CD14-positive monocyte (primary cell): ENCODE measurements around the gene OR8G5. TPM values are rescaled to one million over a fixed set of nuclear protein-coding genes. Genes with fewer than 3 reads are reported as not detected.
"Not testable (repeated sequence)": the region's sequence is repeated elsewhere in the genome, so short reads cannot be mapped to it uniquely, and the experiment has no call there.

Experiments used
- DNase-seq, 3 donors: peaks; one replicate each; pipeline ENCODE4 v3.0.0-alpha.2; 2011 to 2022
- H2AFZ ChIP-seq: 2 replicates; pipeline ENCODE4 v1.6.0; 2012; ENCODE audit warnings: mild to moderate bottlenecking, low read depth, low read length, inconsistent platforms; ENCODE audit not compliant: insufficient read depth, poor library complexity, severe bottlenecking
- H3K27ac ChIP-seq, 2 donors: 1 replicate in 1 of 2; 2 replicates in 1 of 2; pipeline ENCODE4 v1.5.1; 2012 to 2013; ENCODE audit warnings: low read length in 2 of 2, control low read depth in 1 of 2, inconsistent platforms in 1 of 2, low read depth in 1 of 2, mild to moderate bottlenecking in 1 of 2
- H3K27me3 ChIP-seq, 2 donors: one replicate each; pipeline versions ENCODE4 v1.6.0 to v1.6.1; 2011 to 2013; ENCODE audit warnings: low read length in 2 of 2; ENCODE audit not compliant: control insufficient read depth in 2 of 2, insufficient read depth in 2 of 2
- H3K36me3 ChIP-seq, 2 donors: replicated peaks in 1 of 2; 1 replicate in 1 of 2; 2 replicates in 1 of 2; pipeline versions ENCODE4 v1.5.1 to v1.6.1; 2012 to 2013; ENCODE audit warnings: low read length in 2 of 2, control low read depth in 1 of 2, inconsistent platforms in 1 of 2, mild to moderate bottlenecking in 1 of 2; ENCODE audit not compliant: insufficient read depth in 2 of 2, control insufficient read depth in 1 of 2
- H3K4me1 ChIP-seq, 2 donors: 1 replicate in 1 of 2; 2 replicates in 1 of 2; pipeline versions ENCODE4 v1.5.1 to v1.6.1; 2012 to 2013; ENCODE audit warnings: low read length in 2 of 2, control low read depth in 1 of 2, inconsistent platforms in 1 of 2, mild to moderate bottlenecking in 1 of 2, moderate library complexity in 1 of 2; ENCODE audit not compliant: insufficient read depth in 2 of 2, control insufficient read depth in 1 of 2
- H3K4me2 ChIP-seq: replicated peaks from 2 replicates; pipeline ENCODE3; 2012; ENCODE audit warnings: low read length, moderate library complexity, mild to moderate bottlenecking; ENCODE audit not compliant: poor library complexity, severe bottlenecking; ENCODE audit errors: extremely low read depth
- H3K4me3 ChIP-seq, 3 experiments: fragments of 200-600 bp in 1 of 3; sonication (generic) in 1 of 3; replicated peaks in 1 of 3; 1 replicate in 2 of 3; 2 replicates in 1 of 3; pipeline ENCODE4 v1.5.1; 2011 to 2013; ENCODE audit warnings: low read length in 3 of 3, mild to moderate bottlenecking in 3 of 3, control low read depth in 2 of 3, low read depth in 2 of 3, inconsistent platforms in 1 of 3, moderate library complexity in 1 of 3
- H3K79me2 ChIP-seq: 2 replicates; pipeline ENCODE4 v1.6.0; 2012; ENCODE audit warnings: mild to moderate bottlenecking, control low read depth, inconsistent platforms, low read length, moderate library complexity; ENCODE audit not compliant: insufficient read depth
- H3K9ac ChIP-seq: 2 replicates; pipeline ENCODE4 v1.6.0; 2017; ENCODE audit warnings: low read length, mild to moderate bottlenecking; ENCODE audit not compliant: insufficient read depth, poor library complexity, severe bottlenecking
- H3K9me3 ChIP-seq, 2 donors: replicated peaks in 1 of 2; 1 replicate in 1 of 2; 2 replicates in 1 of 2; pipeline versions ENCODE4 v1.5.1 to v1.6.1; 2012 to 2013; ENCODE audit warnings: low read length in 2 of 2, control low read depth in 1 of 2; ENCODE audit not compliant: control insufficient read depth in 1 of 2, insufficient read depth in 1 of 2
- H4K20me1 ChIP-seq: 2 replicates; pipeline ENCODE4 v1.6.0; 2012; ENCODE audit warnings: mild to moderate bottlenecking, low read length, control low read depth, moderate library complexity; ENCODE audit not compliant: insufficient read depth
- H3K27ac Mint-ChIP-seq, 7 donors: one replicate each; pipeline ENCODE4 v1.8.0; 2020; ENCODE audit warnings: mild to moderate bottlenecking in 7 of 7, mixed read lengths in 7 of 7, moderate library complexity in 6 of 7, inconsistent platforms in 2 of 7
- H3K27me3 Mint-ChIP-seq, 3 donors: one replicate each; pipeline ENCODE4 v1.8.0; 2021 to 2022; ENCODE audit warnings: low read depth in 3 of 3, mild to moderate bottlenecking in 3 of 3, mixed read lengths in 3 of 3, moderate library complexity in 3 of 3, inconsistent platforms in 1 of 3
- H3K36me3 Mint-ChIP-seq, 2 donors: one replicate each; pipeline ENCODE4 v1.8.0; 2020; ENCODE audit warnings: mixed read lengths in 2 of 2, inconsistent platforms in 1 of 2, mild to moderate bottlenecking in 1 of 2
- H3K4me1 Mint-ChIP-seq: one replicate; pipeline ENCODE4 v1.8.0; 2020; ENCODE audit warnings: mild to moderate bottlenecking, mixed read lengths
- H3K4me3 Mint-ChIP-seq, 2 donors: one replicate each; pipeline ENCODE4 v1.8.0; 2020; ENCODE audit warnings: mild to moderate bottlenecking in 2 of 2, mixed read lengths in 2 of 2, moderate library complexity in 1 of 2
- H3K9me3 Mint-ChIP-seq, 7 donors: one replicate each; pipeline ENCODE4 v1.8.0; 2020 to 2022; ENCODE audit warnings: mixed read lengths in 7 of 7, mild to moderate bottlenecking in 6 of 7, moderate library complexity in 6 of 7, inconsistent platforms in 2 of 7
- WGBS: methylation state at CpG from one replicate; pipeline ENCODE4 v1.1.5; 2013; ENCODE audit warnings: missing lambda C conversion rate; ENCODE audit not compliant: insufficient coverage; 5-methylcytosine and 5-hydroxymethylcytosine counted together
- intact Hi-C, 2 donors: fragments of 100-400 bp; cut with micrococcal nuclease; formaldehyde crosslinking; loops; one replicate each; pipeline versions ENCODE4 v1.15.0 to v1.15.1; 2023
- polyA plus RNA-seq, 3 donors: library from polyadenylated mRNA; depleted of rRNA in 1 of 3; unstranded in 2 of 3; stranded (reverse) in 1 of 3; fragments of 300-500 nt in 2 of 3; fragments of >200 nt in 1 of 3; fragmentation: Illumina TruSeq in 2 of 3; gene quantifications; 1 replicate in 2 of 3; 2 replicates in 1 of 3; pipeline ENCODE4 v1.2.3, GENCODE V29; 2012 to 2021
- TF ChIP-seq, protein P1 (sequence below): fragments of 200-600 bp; IDR thresholded peaks from one replicate; pipeline ENCODE4 v1.8.0; 2022; ENCODE audit warnings: antibody characterized with exemption, mild to moderate bottlenecking

OR8G5 gene
- polyA plus RNA-seq, 3 donors: not detected

- TF ChIP-seq, protein P1, sequence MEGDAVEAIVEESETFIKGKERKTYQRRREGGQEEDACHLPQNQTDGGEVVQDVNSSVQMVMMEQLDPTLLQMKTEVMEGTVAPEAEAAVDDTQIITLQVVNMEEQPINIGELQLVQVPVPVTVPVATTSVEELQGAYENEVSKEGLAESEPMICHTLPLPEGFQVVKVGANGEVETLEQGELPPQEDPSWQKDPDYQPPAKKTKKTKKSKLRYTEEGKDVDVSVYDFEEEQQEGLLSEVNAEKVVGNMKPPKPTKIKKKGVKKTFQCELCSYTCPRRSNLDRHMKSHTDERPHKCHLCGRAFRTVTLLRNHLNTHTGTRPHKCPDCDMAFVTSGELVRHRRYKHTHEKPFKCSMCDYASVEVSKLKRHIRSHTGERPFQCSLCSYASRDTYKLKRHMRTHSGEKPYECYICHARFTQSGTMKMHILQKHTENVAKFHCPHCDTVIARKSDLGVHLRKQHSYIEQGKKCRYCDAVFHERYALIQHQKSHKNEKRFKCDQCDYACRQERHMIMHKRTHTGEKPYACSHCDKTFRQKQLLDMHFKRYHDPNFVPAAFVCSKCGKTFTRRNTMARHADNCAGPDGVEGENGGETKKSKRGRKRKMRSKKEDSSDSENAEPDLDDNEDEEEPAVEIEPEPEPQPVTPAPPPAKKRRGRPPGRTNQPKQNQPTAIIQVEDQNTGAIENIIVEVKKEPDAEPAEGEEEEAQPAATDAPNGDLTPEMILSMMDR: no peak
- H2AFZ ChIP-seq: no peak overlapping the region
- no peak overlapping the region for H3K4me3 ChIP-seq
- no peak overlapping the region for H3K4me2 ChIP-seq
- no peaks in the 10 kb centered on the region for H3K9me3 ChIP-seq
- Mint-ChIP-seq H3K36me3 (no peaks in the 10 kb centered on the region), H3K27me3 (no peaks in the 10 kb centered on the region), H3K4me3 (no peak overlapping the region), H3K9me3 (no peaks in the 10 kb centered on the region), H3K27ac (no peak overlapping the region), H3K4me1 (peaks cover under 1% of the 10 kb centered on the region)
- no peaks in the 10 kb centered on the region for H3K27me3 ChIP-seq
- no peaks in the 10 kb centered on the region for H3K79me2 ChIP-seq
- H3K9ac ChIP-seq: no peak overlapping the region
- no peaks in the 10 kb centered on the region for H3K4me1 ChIP-seq
- DNase-seq: no peak
- no peaks in the 10 kb centered on the region for H4K20me1 ChIP-seq
- intact Hi-C loops: no loop called here
- no peak overlapping the region for H3K27ac ChIP-seq
- no peaks in the 10 kb centered on the region for H3K36me3 ChIP-seq
Measured at GRCh38 chr11:124219126-124219525, 37.0 kb upstream of the OR8G5 start.

- Histone ChIP-seq H3K9me3 (no peaks in the 10 kb centered on the region), H3K9ac (no peak overlapping the region), H3K36me3 (no peaks in the 10 kb centered on the region), H3K27ac (no peak overlapping the region), H3K27me3 (no peaks in the 10 kb centered on the region), H4K20me1 (no peaks in the 10 kb centered on the region), H3K4me2 (no peak overlapping the region), H3K4me1 (peaks cover 4 to 10% of the 10 kb centered on the region in 2 donors), H2AFZ (no peak overlapping the region), H3K4me3 (no peak overlapping the region), H3K79me2 (no peaks in the 10 kb centered on the region)
- DNase-seq: no peak
- WGBS: no CpG with 5 or more reads among the region's 2 CpGs
- peaks cover 13% of the 10 kb centered on the region for H3K4me1 Mint-ChIP-seq
- no peak overlapping the region for H3K4me3 Mint-ChIP-seq
- intact Hi-C loops: no loop called here
- no peaks in the 10 kb centered on the region for H3K27me3 Mint-ChIP-seq
- H3K9me3 Mint-ChIP-seq: peaks cover 0 to 4% (median 0%) of the 10 kb centered on the region in 7 donors
- no peak overlapping the region for H3K27ac Mint-ChIP-seq
- no peaks in the 10 kb centered on the region for H3K36me3 Mint-ChIP-seq
- TF ChIP-seq, protein P1: no peak
Measured at GRCh38 chr11:124222407-124222806, 33.8 kb upstream of the OR8G5 start.

- peak overlapping the region; percentile 72 to 84 for H3K27ac ChIP-seq
- Mint-ChIP-seq H3K4me1 (peaks cover 13% of the 10 kb centered on the region), H3K27ac (peak overlapping the region; percentile 90 to 98 (median 96)), H3K4me3 (peak overlapping the region in 1 of 2 donors; percentile 60)
- 26% methylated on average over 4 of the region's 9 CpGs for WGBS
- peak overlapping the region; percentile 47 for H3K4me2 ChIP-seq
- H4K20me1 ChIP-seq, H3K27me3 ChIP-seq, H3K9me3 ChIP-seq, H3K27me3 Mint-ChIP-seq, H3K36me3 ChIP-seq, H3K79me2 ChIP-seq, H3K9ac ChIP-seq, H3K9me3 Mint-ChIP-seq, H3K36me3 Mint-ChIP-seq, intact Hi-C loops: not testable (repeated sequence)
- peak overlapping the region in 1 of 3 experiments; percentile 34 for H3K4me3 ChIP-seq
- DNase-seq: peak; percentile 84 to 93 (median 87)
- peak overlapping the region; percentile 70 for H2AFZ ChIP-seq
- peaks cover 4 to 10% of the 10 kb centered on the region in 2 donors for H3K4me1 ChIP-seq
Measured at GRCh38 chr11:124224618-124225423, 31.4 kb upstream of the OR8G5 start.
